SJSA1 (cell line): Measurements from ENCODE around the gene COPZ2. TPM values are rescaled to one million over a fixed set of nuclear protein-coding genes. Genes with fewer than 3 reads are reported as not detected.
A peak's percentile ranks its signal among the peaks of the same experiment; 100 is the strongest.
"Not testable (repeated sequence)": the region's sequence is repeated elsewhere in the genome, so short reads cannot be mapped to it uniquely, and the experiment has no call there.

Experiments
- DNase-seq, 2 experiments: peaks; one replicate each; pipeline ENCODE4 v3.0.0-alpha.2; 2015 to 2020; ENCODE audit warnings: low spot score in 2 of 2, low read depth in 1 of 2
- H3K27ac ChIP-seq: fragments of 250-450 bp; sonication (Bioruptor Pico); 2 replicates; pipeline ENCODE4 v1.5.1; 2020; ENCODE audit warnings: mild to moderate bottlenecking, moderate library complexity
- H3K27me3 ChIP-seq: fragments of 250-450 bp; sonication (Bioruptor Pico); replicated peaks from 2 replicates; pipeline ENCODE4 v1.5.1; 2020; ENCODE audit warnings: mild to moderate bottlenecking, moderate library complexity
- H3K36me3 ChIP-seq: fragments of 250-450 bp; sonication (Bioruptor Pico); 2 replicates; pipeline ENCODE4 v1.5.1; 2020; ENCODE audit warnings: mild to moderate bottlenecking
- H3K4me1 ChIP-seq: fragments of 250-450 bp; sonication (Bioruptor Pico); replicated peaks from 2 replicates; pipeline ENCODE4 v1.6.1; 2021; ENCODE audit warnings: mild to moderate bottlenecking
- H3K4me3 ChIP-seq: fragments of 250-450 bp; sonication (Bioruptor Pico); 2 replicates; pipeline ENCODE4 v1.5.1; 2020; ENCODE audit warnings: mild to moderate bottlenecking
- H3K9me3 ChIP-seq: fragments of 250-450 bp; sonication (Bioruptor Pico); replicated peaks from 2 replicates; pipeline ENCODE4 v1.5.1; 2020; ENCODE audit warnings: mild to moderate bottlenecking
- total RNA-seq: library from RNA; depleted of rRNA; stranded (reverse); fragments of >200 nt; shearing (Covaris generic); gene quantifications from 2 replicates; pipeline ENCODE4 v1.2.3, GENCODE V29; 2014; rRNA removed

Gene COPZ2
- 21.1 and 45.2 TPM in 2 replicates for total RNA-seq

GRCh38 chr17:48037036-48037837 lies at the start of gene COPZ2:
COPZ2 (minus strand) TSS chr17:48037797; CDS start chr17:48037777, 20 bp downstream.
- no peaks in the 10 kb centered on the region for H3K27me3 ChIP-seq
- peaks cover 7% of the 10 kb centered on the region; the same call in 1 of the 2 replicates for H3K36me3 ChIP-seq
- H3K9me3 ChIP-seq, result no peaks in the 10 kb centered on the region; the same call in 1 of the 2 replicates
- peaks cover 16% of the 10 kb centered on the region for H3K4me1 ChIP-seq
- no peak within 1 kb of the TSS for H3K27ac ChIP-seq
- peak within 1 kb of the TSS; percentile 59 for H3K4me3 ChIP-seq
- DNase-seq, result peak; percentile 50 to 69

GRCh38 chr17:48084932-48085331 lies 47.3 kb upstream of the COPZ2 start:
- H3K4me3 ChIP-seq, result no peak overlapping the region
- no peak for DNase-seq
- no peaks in the 10 kb centered on the region for H3K9me3 ChIP-seq
- H3K4me1 ChIP-seq, result no peaks in the 10 kb centered on the region
- peaks cover 12% of the 10 kb centered on the region for H3K36me3 ChIP-seq
- no peaks in the 10 kb centered on the region for H3K27me3 ChIP-seq
- no peak overlapping the region for H3K27ac ChIP-seq

- H3K27me3 ChIP-seq, result no peaks in the 10 kb centered on the region
- no peaks in the 10 kb centered on the region for H3K9me3 ChIP-seq
- H3K4me1 ChIP-seq, result no peaks in the 10 kb centered on the region
- no peak overlapping the region for H3K4me3 ChIP-seq
- peaks cover 19% of the 10 kb centered on the region for H3K36me3 ChIP-seq
- no peak overlapping the region for H3K27ac ChIP-seq
- DNase-seq, result no peak
Measured at GRCh38 chr17:48081858-48082257, 44.3 kb upstream of the COPZ2 start.

- not testable (repeated sequence) for H3K9me3 ChIP-seq, H3K27me3 ChIP-seq, DNase-seq, H3K4me1 ChIP-seq, H3K27ac ChIP-seq, H3K4me3 ChIP-seq
- H3K36me3 ChIP-seq, result peaks cover 59% of the 10 kb centered on the region
Measured at GRCh38 chr17:48077152-48077551, 39.6 kb upstream of the COPZ2 start.

- H3K4me1 ChIP-seq, result no peaks in the 10 kb centered on the region
- no peak overlapping the region for H3K27ac ChIP-seq
- no peak overlapping the region for H3K4me3 ChIP-seq
- DNase-seq, result peak; percentile 72 to 77
- no peaks in the 10 kb centered on the region for H3K27me3 ChIP-seq
- H3K9me3 ChIP-seq, result no peaks in the 10 kb centered on the region
- H3K36me3 ChIP-seq, result peaks cover 75% of the 10 kb centered on the region
Measured at GRCh38 chr17:48074322-48075081, 36.9 kb upstream of the COPZ2 start.

- DNase-seq, H3K4me1 ChIP-seq, H3K9me3 ChIP-seq, H3K27ac ChIP-seq, H3K4me3 ChIP-seq, H3K27me3 ChIP-seq: not testable (repeated sequence)
- peaks cover 77% of the 10 kb centered on the region for H3K36me3 ChIP-seq
Measured at GRCh38 chr17:48073566-48074094, 36.0 kb upstream of the COPZ2 start.

GRCh38 chr17:48072811-48073210 lies 35.2 kb upstream of the COPZ2 start:
- H3K4me3 ChIP-seq, H3K27me3 ChIP-seq, H3K9me3 ChIP-seq, H3K4me1 ChIP-seq, H3K27ac ChIP-seq, DNase-seq: not testable (repeated sequence)
- H3K36me3 ChIP-seq, result peaks cover 86% of the 10 kb centered on the region

- DNase-seq, result no peak
- no peaks in the 10 kb centered on the region for H3K27me3 ChIP-seq
- peaks cover 94% of the 10 kb centered on the region for H3K36me3 ChIP-seq
- H3K4me3 ChIP-seq, result no peak overlapping the region
- H3K9me3 ChIP-seq, result no peaks in the 10 kb centered on the region
- H3K27ac ChIP-seq, result no peak overlapping the region
- H3K4me1 ChIP-seq, result no peaks in the 10 kb centered on the region
Measured at GRCh38 chr17:48071654-48072053, 34.1 kb upstream of the COPZ2 start.

GRCh38 chr17:48070195-48070594 lies 32.6 kb upstream of the COPZ2 start:
- Histone ChIP-seq H3K27ac (no peak overlapping the region), H3K4me1 (no peaks in the 10 kb centered on the region), H3K4me3 (no peak overlapping the region), H3K27me3 (no peaks in the 10 kb centered on the region), H3K36me3 (peaks cover 91% of the 10 kb centered on the region), H3K9me3 (no peaks in the 10 kb centered on the region)
- DNase-seq, result no peak

- H3K4me3 ChIP-seq, result no peak overlapping the region
- peaks cover 92% of the 10 kb centered on the region for H3K36me3 ChIP-seq
- H3K9me3 ChIP-seq, result no peaks in the 10 kb centered on the region
- no peak for DNase-seq
- no peaks in the 10 kb centered on the region for H3K27me3 ChIP-seq
- H3K27ac ChIP-seq, result no peak overlapping the region
- no peaks in the 10 kb centered on the region for H3K4me1 ChIP-seq
Measured at GRCh38 chr17:48068491-48068961, 30.9 kb upstream of the COPZ2 start.

GRCh38 chr17:48067808-48068207 lies 30.2 kb upstream of the COPZ2 start:
- DNase-seq, H3K9me3 ChIP-seq, H3K4me1 ChIP-seq, H3K27me3 ChIP-seq, H3K4me3 ChIP-seq, H3K27ac ChIP-seq: not testable (repeated sequence)
- peaks cover 92% of the 10 kb centered on the region for H3K36me3 ChIP-seq

GRCh38 chr17:48067245-48067644 lies 29.6 kb upstream of the COPZ2 start:
- no peaks in the 10 kb centered on the region for H3K27me3 ChIP-seq
- H3K27ac ChIP-seq, result no peak overlapping the region
- no peaks in the 10 kb centered on the region for H3K9me3 ChIP-seq
- H3K36me3 ChIP-seq, result peaks cover 92% of the 10 kb centered on the region
- H3K4me1 ChIP-seq, result no peaks in the 10 kb centered on the region
- no peak overlapping the region for H3K4me3 ChIP-seq
- no peak for DNase-seq

GRCh38 chr17:48066656-48067055 lies 29.1 kb upstream of the COPZ2 start:
- no peaks in the 10 kb centered on the region for H3K4me1 ChIP-seq
- H3K27ac ChIP-seq, result no peak overlapping the region
- H3K4me3 ChIP-seq, result no peak overlapping the region
- no peak for DNase-seq
- peaks cover 92% of the 10 kb centered on the region for H3K36me3 ChIP-seq
- no peaks in the 10 kb centered on the region for H3K27me3 ChIP-seq
- H3K9me3 ChIP-seq, result no peaks in the 10 kb centered on the region

GRCh38 chr17:48066192-48066591 lies 28.6 kb upstream of the COPZ2 start:
- Histone ChIP-seq H3K27me3 (no peaks in the 10 kb centered on the region), H3K4me1 (no peaks in the 10 kb centered on the region), H3K4me3 (no peak overlapping the region), H3K36me3 (peaks cover 92% of the 10 kb centered on the region), H3K9me3 (no peaks in the 10 kb centered on the region), H3K27ac (no peak overlapping the region)
- no peak for DNase-seq
